ENCODE data around the gene DEDD. TPM values are rescaled to one million over a fixed set of nuclear protein-coding genes. Genes with fewer than 3 reads are reported as not detected.

The DEDD gene
- total RNA-seq, 2 experiments from 2014 or later = 21.1 to 41.9 TPM

DNA sequence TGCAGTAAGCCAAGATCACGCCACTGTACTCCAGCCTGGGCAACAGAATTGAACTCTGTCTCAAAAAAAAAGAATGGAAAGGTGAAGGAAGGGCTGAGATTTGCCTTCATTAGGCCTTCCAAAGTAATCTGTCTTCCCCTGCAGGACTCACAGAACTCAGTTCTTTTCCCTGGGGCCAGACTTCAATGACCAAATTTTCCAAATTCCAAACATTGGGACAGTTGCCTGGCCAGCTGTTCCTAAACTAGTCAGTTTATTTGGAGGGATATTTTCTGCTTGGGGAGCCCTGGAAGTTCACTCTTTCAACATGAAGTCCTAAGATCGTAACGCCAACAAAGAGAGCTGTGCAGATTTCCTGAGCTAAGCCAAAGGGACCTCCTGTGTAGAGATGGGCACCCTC is 5.4 kb upstream of the DEDD start:
- Histone ChIP-seq H4K20me1 (ENCODE audit: insufficient read depth, low read length) (no peaks in the 10 kb centered on the region), H3K4me1 (ENCODE audit: insufficient read depth, low read length, poor library complexity, severe bottlenecking) (peaks cover 19% of the 10 kb centered on the region), H3K79me2 (ENCODE audit: insufficient read depth, low read depth, low read length) (peaks cover 10% of the 10 kb centered on the region; the same call in 1 of the 2 replicates), H3K36me3 (ENCODE audit: insufficient read depth, low read length) (no peaks in the 10 kb centered on the region; the same call in 1 of the 2 replicates), H3K4me3 (ENCODE audit: low read depth, low read length, poor library complexity, severe bottlenecking) (no peak overlapping the region), H3K4me2 (ENCODE audit: low read length) (no peak overlapping the region), H3K9me2 (ENCODE audit: insufficient read depth, low read length) (no peaks in the 10 kb centered on the region), H3K27ac (ENCODE audit: low read depth, low read length, poor library complexity, severe bottlenecking) (no peak overlapping the region), H2AFZ (ENCODE audit: low read length) (no peak overlapping the region), H3K9me3 (ENCODE audit: low read length) (no peaks in the 10 kb centered on the region)
- BruUV-seq (replicated peaks) = no TSS peak
- TF ChIP-seq EZH2phosphoT487 (IDR thresholded peaks at IDR 0.05; ENCODE audit: borderline replicate concordance, low read depth, low read length) (no peak), CTCF (conservative IDR thresholded peaks at IDR 0.05; ENCODE audit: low read length) (no peak)
- intact Hi-C loops (cut with micrococcal nuclease; ENCODE audit: unreplicated experiment) = loop anchor here (2.0 kb wide), 1 partner anchor 141 kb away; no protein-coding TSS in a partner anchor
- no peak for DNase-seq (ENCODE audit: low spot score)
- POLR2A ChIA-PET = interaction anchor here (0.9 to 2.2 kb wide), 6 partner anchors 9 to 91 kb away, joined by 3 to 6 read pairs (median 4); partner anchors contain the start of genes NIT1, PFDN2 and TOMM40L
- CTCF ChIA-PET (ENCODE audit: unreplicated experiment) = interaction anchor here (1.0 to 1.9 kb wide), 3 partner anchors 28 to 140 kb away, joined by 3 to 5 read pairs (median 3); partner anchors contain the start of gene PPOX

DNA sequence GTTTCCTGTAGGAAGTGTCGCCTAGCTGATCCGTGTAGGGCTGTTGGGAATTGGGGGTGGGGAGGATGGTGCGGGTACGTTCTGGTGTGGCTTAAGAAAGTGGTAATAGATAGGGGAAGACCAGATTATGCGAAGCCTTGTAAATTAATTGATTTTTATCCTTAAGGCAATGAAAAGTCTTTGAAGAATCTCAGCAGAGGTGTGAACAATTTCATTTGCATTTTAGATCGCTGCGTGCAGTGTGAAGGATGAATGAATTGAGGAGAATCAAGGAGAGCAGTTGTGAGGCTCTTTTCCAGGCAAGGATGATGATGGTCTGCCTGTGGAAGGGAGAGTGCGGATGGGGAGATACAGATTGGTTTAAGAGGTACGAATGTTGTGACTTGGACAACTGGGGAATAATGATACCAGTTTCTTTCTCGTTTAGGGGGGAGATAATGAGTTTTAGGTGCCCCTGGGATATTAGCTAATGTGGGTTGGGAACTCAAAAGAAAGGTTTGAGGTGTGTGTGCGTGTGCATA is 813 bp upstream of the DEDD start:
- DNase-seq (ENCODE audit: low spot score) = no peak
- Histone ChIP-seq H3K4me2 (ENCODE audit: low read length) (peak overlapping the region; percentile 85), H3K36me3 (ENCODE audit: insufficient read depth, low read length) (peaks cover 25% of the 10 kb centered on the region), H3K4me1 (ENCODE audit: insufficient read depth, low read length, poor library complexity, severe bottlenecking) (peaks cover 34% of the 10 kb centered on the region), H3K9me3 (ENCODE audit: low read length) (no peaks in the 10 kb centered on the region), H2AFZ (ENCODE audit: low read length) (peak overlapping the region; percentile 93), H4K20me1 (ENCODE audit: insufficient read depth, low read length) (no peaks in the 10 kb centered on the region), H3K9me2 (ENCODE audit: insufficient read depth, low read length) (no peaks in the 10 kb centered on the region), H3K79me2 (ENCODE audit: insufficient read depth, low read depth, low read length) (peaks cover 28% of the 10 kb centered on the region; the same call in 1 of the 2 replicates), H3K4me3 (ENCODE audit: low read depth, low read length, poor library complexity, severe bottlenecking) (peak overlapping the region; percentile 86), H3K27ac (ENCODE audit: low read depth, low read length, poor library complexity, severe bottlenecking) (peak overlapping the region; percentile 70)
- CTCF ChIA-PET (ENCODE audit: unreplicated experiment) = interaction anchor here (0.6 to 1.4 kb wide), 5 partner anchors 16 to 1001 kb away, joined by 3 to 4 read pairs (median 3); partner anchors contain the start of genes B4GALT3 and PPOX
- intact Hi-C loops (cut with micrococcal nuclease; ENCODE audit: unreplicated experiment) = no loop called here
- TF ChIP-seq EZH2phosphoT487 (IDR thresholded peaks at IDR 0.05; ENCODE audit: borderline replicate concordance, low read depth, low read length) = no peak
- TF ChIP-seq CTCF (conservative IDR thresholded peaks at IDR 0.05; ENCODE audit: low read length) = no peak
- POLR2A ChIA-PET = interaction anchor here (0.5 to 2.0 kb wide), 7 partner anchors 12 to 142 kb away, joined by 3 to 10 read pairs (median 3); partner anchors contain the start of genes NIT1 and PFDN2
- BruUV-seq (replicated peaks) = TSS peak; percentile 68
